ENCODE results near the gene TSNAXIP1.

Gene TSNAXIP1

DNA sequence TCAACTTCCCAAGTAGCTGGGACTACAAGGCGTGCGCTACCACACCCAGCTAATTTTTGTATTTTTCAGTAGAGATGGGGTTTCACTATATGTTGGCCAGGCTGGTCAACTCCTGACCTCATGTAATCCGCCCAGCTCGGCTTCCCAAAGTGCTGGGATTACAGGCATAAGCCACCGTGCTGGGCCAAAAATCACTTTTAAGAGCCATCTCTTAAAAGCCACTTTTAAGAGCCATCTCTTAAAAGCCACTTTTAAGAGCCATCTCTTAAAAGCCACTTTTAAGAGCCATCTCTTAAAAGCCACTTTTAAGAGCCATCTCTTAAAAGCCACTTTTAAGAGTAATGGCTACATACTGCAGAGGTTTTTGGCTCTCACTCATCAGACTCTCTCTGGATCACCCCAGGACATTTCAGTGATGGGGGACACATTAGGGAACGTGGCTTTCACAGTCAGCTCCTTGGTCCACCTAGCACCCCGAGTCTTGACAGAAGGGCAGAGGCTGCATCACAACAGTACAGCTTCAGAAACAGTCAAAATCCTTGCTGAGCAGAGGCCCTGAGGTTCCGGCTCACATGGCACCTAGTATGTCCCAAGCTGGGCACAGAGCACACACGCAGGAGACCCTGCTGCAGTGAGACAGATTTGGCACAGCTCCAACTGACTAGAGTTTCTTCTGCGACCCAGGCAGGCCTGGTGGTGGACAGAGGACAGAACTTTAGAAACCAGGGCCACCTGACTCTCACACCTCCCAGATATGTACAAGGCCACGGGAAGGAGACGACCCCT lies 23.9 kb upstream of the TSNAXIP1 start:
- DNase-seq (ENCODE audit: low read depth in 2 of 2), result no peak

DNA sequence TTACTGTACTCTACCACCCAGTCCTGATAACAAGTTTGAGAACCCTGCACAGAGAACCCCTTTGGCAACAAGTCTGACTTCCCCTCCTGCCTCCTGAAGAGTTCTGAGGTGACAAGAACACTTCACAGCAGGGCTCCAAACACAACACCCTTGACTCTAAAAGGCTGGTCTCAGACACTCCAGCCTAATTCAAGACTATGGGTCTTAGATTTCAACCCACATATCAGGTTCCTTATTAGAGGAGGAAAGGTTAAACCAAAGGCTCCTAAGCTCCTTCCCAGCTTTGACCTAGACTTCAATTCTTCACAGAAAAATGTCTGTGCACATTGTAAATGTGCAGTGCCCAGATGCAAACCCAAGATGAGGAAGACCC lies 23.4 kb upstream of the TSNAXIP1 start:
- DNase-seq (ENCODE audit: low read depth in 2 of 2), result no peak

DNA sequence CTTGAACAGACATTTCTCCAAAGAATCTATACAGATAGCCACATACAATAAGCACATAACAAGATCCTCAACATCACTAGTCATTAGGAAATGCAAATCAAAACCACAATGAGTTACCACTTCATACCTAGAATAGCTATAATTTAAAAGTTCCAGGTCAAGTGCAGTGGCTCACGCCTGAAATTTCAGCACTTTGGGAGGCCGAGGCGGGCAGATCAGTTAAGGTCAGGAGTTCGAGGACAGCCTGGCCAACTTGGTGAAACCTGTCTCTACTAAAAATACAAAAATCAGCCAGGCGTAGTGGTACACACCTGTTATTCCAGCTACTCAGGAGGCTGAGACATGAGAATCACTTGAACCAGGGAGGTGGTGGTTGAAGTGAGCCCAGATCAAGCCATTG lies 20.2 kb upstream of the TSNAXIP1 start:
- DNase-seq (ENCODE audit: low read depth in 2 of 2), result no peak

DNA sequence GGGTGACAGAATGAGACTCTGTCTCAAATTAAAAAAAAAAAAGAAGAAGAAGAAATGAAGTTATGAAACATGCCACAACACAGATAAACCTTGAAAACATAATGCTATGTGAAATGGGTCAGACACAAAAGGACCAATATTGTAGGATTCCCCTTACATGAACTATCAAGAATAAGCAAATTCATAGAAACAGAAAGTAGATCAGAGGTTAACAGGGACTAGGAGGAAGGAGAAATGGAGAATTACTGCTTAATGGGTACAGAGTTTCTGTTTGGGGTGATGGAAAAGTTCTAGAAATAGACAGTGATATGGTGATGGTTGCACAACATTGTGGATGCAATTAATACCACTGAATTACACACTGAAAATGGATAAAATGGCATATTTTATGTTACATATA lies 16.6 kb upstream of the TSNAXIP1 start:
- DNase-seq (ENCODE audit: low read depth in 2 of 2), result no peak

DNA sequence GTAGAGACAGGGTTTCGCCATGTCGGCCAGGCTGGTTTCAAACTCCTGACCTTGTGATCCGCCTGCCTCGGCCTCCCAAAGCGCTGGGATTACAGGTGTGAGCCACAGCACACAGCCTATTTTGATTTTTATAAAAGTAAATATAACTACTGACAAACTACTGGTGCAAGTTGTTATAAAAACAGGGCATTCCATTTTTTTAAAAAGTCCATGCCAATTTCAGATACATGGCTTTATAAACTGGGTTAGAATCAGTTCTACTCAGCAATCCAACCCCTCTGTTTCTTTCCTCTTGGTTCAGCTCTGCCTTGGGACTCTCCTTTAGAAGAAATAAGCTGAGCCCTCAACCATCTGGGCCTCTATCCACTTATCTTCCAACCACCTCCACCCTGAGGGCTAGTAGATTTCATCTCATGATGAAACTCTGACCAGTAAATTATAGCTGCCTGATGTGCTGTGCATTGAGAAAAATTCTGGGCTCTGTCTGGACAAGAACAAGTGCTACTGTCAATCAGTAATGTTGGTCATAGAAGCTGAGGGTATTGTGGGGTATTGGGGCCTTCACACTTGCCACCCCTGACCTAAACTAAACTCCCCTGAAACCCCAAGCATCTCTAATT lies 10.5 kb upstream of the TSNAXIP1 start:
- no peak for DNase-seq (ENCODE audit: low read depth in 2 of 2)

DNA sequence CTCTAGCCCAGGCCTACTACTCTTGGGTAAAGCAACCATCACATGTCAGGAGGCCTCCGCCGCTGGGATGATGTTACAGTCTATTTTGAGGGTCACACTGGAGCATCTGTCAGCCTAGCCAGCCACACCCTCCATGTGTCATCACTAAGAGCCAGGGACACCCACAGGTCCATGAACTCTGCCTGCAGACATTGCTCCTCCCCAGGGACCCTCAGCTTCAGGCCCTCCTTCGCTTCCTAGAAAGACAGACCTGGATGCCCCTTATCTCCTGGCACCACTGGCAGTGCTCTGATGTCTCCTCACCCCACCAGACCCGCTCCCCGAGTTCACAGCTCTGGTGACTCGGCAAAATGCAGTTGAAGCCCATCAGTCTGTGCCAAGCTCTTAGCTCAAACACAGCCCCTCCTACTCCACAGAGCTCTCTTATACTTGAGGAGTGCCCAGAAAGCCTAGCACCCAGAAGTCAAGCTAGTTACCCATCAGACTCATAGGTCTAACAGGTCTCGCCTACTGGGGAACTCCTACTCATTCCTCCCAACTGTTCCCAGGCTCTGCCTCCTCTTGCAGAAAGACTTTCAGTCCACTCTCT lies 6.3 kb upstream of the TSNAXIP1 start:
- DNase-seq (ENCODE audit: low read depth in 2 of 2), result no peak

DNA sequence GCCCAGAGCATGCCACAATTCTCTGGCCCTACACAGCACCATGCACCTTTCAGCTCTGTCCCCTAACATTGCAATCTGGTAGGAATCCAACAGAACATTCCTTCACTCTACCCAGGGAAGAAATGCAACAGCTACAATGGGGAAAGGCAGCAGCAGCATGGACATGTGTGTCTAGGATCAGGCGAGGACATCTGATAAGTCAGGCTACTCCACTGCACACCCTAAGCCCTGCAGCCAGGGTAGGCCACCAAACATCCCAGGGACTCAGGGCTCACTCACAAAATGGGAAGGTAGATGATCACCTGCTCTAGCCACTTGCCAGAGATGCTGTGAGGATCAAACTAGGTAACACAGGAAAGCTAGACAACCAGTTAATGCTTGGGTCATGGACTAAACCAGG lies 5.4 kb upstream of the TSNAXIP1 start:
- DNase-seq (ENCODE audit: low read depth in 2 of 2), result no peak

DNA sequence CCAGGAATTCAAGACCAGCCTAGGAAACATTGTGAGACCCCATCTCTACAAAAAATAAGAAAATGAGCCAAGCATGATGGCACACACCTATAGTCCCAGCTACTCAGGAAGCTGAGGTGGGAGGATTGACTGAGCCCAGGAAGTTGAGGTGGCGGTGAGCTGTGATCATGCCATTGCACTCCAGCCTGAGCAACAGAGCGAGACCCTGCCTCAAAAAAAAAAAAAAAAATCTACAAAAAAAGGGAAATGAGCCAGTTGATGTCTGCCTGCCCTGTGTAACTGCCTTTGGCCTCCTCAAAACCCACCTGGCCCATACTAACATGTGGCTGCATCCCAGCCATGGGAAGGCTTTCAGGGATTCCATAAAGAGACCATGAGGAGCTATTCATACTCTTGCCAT lies 4.8 kb upstream of the TSNAXIP1 start:
- DNase-seq (ENCODE audit: low read depth in 2 of 2), result no peak

DNA sequence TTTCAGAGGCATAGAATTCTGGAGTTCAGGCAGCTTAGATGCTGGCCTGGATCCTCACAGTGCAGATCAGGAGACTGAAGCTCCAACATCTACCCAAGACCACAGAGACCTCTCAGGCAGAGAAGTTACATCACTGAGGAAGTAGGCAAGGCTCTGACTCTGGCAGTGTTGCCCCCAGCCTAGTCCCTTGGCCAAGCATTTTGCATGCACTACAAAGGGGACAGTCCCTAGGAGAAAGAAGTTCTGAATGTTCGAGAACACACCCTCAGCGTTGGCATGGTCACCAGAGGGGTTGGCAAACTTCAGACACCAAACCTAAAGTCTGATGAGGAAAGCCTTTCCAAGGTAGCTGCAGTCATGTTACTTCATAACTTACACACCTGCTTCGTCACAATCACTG lies 2.8 kb upstream of the TSNAXIP1 start:
- DNase-seq (ENCODE audit: low read depth in 2 of 2), result no peak

DNA sequence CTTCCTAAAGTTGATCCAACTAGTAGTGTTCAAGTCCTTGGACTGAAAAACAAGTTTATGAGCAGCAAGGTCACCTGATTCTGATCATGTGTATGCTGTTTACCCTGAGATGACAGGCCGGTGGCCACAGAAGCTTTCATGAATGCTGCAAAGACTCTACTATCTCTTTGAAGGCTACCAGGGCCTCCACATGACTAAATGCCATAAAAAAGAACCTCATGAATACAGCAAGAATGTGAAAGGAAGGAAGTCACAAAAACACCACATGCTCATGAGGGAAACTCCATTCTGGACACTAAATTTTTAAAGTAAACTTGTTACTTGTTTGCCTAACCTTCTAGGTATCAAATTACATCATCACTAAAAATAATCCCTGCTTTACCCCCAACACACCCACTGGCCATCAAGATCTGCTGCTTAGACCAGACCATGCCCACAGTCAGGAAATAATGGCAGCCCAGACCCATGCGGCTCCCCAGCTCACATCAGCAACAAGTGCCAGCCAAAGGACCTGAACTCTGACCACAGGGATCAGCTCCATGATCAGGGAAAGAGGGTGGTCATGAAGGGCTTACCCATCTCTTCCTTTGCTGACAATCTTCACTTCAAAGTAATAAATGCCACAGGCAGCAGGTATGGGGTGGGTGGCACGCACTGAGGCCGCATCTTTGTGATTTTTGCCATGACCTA lies 1.7 kb upstream of the TSNAXIP1 start:
- DNase-seq (ENCODE audit: low read depth in 2 of 2), result no peak

DNA sequence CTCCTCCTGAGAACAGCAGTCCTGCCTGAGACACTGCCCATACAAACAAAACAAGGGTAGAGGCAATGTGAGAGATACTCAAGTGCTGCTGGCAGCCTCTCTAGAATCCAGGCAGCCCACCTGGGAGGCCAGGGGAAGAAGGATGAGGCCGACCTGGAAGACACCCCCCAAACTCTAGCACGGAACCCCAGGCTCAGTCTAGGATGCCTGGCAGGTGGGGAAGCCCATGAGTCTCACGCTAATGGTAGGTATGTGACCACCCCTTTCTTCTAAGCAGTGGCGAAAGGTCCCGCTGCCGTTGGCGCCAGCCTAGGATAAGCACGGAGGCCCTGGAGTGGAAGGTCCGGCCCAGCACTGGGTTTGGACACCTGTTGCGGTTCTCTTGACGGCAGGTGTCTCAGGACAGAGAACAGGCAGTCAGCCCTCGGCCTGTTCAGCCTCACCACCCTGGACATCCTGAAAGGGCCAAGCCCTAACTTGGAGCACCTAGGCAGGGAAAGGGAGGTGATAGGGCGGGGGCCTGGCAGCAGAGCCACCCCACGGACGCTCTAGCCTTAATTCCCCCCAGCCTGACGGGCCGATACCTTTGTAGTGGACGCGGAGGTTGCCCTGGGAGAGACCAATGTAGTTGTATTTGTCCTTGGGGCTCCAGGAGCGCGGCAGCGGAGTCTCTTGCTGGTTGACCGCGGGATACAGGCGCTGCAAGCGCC lies 816 bp upstream of the TSNAXIP1 start:
- no peak for DNase-seq (ENCODE audit: low read depth in 2 of 2)

DNA sequence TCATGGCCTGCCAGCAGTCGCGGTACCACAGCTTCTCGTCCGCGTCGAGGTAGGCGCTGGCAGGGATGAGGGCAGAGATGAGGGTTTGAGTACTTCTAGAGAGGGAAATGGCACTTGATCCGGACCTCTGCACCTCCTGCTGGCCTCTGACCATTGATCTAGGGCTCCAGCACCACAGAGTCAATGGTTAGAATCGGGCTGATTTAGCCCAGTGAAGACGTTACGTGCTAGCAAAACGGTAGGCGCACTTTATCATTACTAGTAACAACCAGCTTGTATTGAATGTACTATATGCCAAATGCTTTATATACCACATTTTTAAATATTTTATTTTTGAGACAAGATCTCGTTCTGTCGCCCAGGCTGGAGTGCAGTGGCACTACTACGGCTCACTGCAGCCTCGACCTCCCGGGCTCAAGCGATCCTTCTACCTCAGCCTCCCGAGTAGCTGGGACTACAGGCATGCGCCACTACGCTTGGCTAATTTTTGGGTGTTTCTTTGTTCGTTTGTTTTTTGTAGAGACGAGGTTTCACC lies 526 bp downstream of the TSNAXIP1 start:
- no peak for DNase-seq (ENCODE audit: low read depth in 2 of 2)

DNA sequence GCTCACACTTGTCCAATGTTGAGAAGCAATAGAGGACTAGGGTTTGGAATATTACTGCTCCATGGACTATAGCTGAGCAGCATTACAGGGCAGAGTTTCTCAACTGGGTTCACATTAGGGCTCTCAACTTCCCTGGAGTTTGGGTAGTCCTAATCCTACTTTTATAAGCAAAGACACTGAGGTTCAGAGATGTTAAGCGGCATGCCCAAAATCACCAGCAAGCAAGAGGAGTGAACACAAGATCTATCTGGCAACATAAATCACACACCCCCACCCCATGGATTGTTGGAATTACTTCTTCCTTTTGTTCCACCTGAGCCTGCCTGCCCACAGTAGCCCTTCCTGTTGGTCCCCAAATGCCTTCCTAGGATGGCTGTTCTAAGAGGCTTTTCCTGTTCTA lies 5.2 kb downstream of the TSNAXIP1 start:
- DNase-seq (ENCODE audit: low read depth in 2 of 2), result no peak

DNA sequence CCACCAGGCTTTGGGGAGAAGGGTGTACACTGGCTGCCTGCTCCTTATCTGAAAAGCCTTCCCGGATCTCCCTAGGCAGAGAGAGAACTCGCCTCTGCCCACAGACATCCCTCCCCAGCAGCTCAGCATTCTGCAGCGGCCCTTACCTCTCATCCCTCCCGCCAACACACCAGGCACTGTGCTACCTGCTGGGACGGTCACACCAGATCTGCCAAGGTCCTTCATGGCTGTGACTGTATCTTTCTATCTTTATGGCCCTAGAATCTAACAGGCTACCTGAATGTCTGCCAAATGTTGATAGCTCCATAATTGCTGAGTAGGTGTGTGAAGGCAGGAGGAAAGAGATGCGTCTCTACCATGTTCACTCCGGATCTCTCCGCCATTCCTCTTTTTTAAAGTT lies 7.9 kb downstream of the TSNAXIP1 start:
- no peak for DNase-seq (ENCODE audit: low read depth in 2 of 2)

DNA sequence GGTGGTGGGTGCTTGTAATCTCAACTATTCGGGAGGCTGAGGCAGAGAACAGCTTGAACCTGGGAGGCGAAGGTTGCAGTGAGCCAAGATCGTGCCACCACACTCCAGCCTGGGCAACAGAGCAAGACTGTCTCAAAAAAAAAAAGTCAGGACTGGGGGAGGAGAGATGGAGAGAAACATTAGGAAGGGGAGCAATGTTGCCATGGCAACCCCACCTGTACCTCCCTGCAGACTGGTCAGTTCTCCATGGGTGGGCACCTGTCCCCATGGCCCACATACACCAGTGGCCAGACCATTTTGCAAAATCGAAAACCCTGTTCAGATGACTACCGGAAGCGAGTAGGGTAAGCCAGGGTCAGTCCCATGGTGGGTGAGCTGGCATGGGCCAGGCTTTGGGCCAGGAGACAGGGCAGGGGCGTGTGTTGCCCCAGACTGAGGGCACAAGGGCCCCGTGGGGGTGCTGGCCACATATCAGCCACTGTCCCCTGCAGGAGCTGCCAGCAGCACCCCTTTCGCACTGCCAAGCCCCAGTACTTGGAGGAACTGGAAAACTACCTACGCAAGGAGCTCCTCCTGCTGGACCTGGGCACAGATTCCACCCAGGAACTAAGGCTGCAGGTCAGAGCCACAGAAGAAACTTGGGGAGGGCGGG lies 14.0 kb downstream of the TSNAXIP1 start:
- DNase-seq (ENCODE audit: low read depth in 2 of 2), result no peak

DNA sequence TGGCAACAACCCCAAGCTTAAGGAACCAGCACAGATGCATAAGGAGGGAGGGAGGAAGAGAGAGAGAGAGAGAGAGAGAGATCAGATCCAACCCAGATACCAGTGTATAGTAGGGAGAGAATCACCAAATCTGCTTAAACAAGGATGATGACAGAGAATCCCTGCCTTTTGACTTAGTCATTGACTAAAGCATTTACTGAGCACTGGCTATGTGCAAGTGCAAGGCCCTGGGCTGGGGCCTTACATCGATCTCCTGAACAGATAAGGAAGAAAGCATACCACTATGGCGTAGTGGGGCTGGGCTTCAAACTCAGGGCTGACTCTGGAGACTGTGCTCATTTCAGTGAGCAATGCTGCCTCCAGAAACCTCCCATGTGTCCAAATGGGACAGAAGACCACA lies 15.8 kb downstream of the TSNAXIP1 start:
- no peak for DNase-seq (ENCODE audit: low read depth in 2 of 2)

DNA sequence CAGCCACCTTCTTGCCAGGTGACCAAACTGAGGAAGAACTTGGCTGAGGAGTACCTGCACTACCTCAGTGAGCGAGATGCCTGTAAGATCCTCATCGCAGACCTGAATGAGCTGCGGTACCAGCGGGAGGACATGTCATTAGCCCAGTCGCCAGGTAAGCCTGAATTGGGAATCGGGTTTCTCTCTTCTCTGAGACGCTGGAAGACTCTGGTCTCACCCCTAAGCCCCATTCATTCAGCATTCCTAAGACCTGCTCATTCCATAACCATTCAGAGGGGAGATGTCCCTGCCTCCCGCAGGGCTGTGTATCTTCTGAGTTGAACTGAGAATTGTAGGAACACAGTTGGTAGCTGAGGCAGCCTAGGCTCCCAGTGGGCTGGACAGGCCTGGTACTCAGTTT lies 18.4 kb downstream of the TSNAXIP1 start:
- no peak for DNase-seq (ENCODE audit: low read depth in 2 of 2)

DNA sequence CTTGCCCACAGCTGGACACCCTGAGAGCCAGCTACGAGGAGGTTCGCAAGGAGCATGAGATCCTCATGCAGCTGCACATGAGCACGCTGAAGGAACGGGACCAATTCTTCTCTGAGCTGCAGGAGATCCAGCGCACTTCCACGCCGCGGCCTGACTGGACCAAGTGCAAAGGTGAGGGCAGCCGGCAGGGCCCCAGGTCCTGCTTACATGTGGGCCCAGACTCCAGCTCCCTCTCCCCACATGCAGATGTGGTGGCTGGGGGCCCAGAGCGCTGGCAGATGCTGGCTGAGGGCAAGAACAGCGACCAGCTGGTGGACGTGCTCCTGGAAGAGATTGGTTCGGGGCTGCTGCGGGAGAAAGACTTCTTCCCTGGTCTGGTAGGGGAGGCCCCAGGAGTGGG lies 19.2 kb downstream of the TSNAXIP1 start:
- no peak for DNase-seq (ENCODE audit: low read depth in 2 of 2)

DNA sequence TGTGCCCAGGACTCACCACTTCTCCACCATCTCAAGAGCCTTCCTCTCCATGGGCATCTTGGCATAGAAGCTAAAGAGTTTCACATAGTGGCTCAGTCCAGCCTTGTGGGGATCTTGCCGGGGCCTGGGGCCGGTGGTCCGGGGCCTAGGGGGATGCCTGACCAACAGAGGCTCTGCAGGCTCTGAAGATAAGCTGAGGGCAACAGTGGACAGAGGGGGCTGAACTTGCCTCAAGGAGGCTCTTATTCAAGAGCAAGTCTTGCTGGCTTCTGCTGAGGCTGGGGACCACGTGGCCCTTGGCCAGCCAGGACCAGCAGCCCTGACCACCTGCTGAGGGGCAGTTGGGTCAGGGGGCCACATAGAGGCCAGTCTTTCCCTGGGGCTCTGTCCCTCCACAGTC lies 22.0 kb downstream of the TSNAXIP1 start:
- no peak for DNase-seq (ENCODE audit: low read depth in 2 of 2)

DNA sequence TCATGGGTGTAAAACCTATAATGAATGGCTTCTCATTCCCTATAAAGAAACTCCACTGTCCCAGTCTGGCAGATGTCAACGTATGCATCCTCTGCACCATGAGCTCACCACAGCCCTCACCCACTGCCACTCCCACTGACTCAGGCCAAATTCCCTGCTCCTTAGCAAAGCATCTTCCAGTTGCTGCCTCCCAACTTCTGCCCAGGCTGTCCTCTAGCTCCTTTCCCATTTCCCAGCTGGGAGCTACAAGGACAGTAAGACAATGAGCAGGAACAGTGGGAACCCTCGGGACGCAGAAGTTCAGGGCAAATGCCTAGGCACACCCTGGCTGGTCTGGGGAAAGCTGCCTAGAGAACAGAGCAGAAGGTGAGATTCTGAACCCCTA lies 26.3 kb downstream of the TSNAXIP1 start:
- no peak for DNase-seq (ENCODE audit: low read depth in 2 of 2)
